Measurements from ENCODE around the gene CASP7. TPM values are rescaled to one million over a fixed set of nuclear protein-coding genes. Genes with fewer than 3 reads are reported as not detected.

The CASP7 gene
- total and polyA plus RNA-seq, 2 of the 8 experiments (the other 6 are each of a cell fraction or from before 2014, with no cell fraction given) = 2.3 to 4.1 TPM

DNA sequence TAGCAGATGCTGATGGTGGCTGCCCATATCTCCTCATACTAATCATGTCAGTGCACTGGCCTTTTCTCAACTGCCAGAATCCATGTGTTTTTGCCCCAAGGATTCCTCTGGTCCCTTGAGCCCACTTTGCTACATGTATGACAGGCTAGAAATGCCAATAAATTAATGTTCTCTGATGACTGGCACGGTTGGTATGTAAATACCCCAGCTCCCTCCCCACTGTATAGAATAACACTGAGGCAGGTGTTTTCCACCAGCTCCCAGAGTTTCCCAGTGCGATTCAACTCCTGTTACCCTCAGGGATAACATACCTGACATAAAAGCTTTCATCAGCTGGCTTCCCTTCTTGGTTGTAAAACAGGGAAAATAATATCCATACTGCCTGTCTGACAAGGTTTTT is 62.8 kb downstream of the CASP7 start:
- H3K56ac ChIP-seq (replicated peaks; ENCODE audit: insufficient read length, low read depth, low read length) = no peak overlapping the region
- no peak overlapping the region for H3K4me3 ChIP-seq (ENCODE audit: extremely low read depth in 1 of 4, insufficient read depth in 2 of 4, low read depth in 3 of 4, low read length in 4 of 4)
- no peaks in the 10 kb centered on the region for H4K20me1 ChIP-seq (replicated peaks in 1 of 2; ENCODE audit: control insufficient read depth in 1 of 2, insufficient read depth in 2 of 2, low read length in 2 of 2)
- no peaks in the 10 kb centered on the region for H3K79me2 ChIP-seq (ENCODE audit: control insufficient read depth in 1 of 2, insufficient read depth in 2 of 2, low read length in 2 of 2)
- WGBS, 2 experiments (ENCODE audit: extremely low coverage in 1 of 2, insufficient coverage in 1 of 2, insufficient read length in 1 of 2, insufficient replicate concordance in 2 of 2, low coverage in 1 of 2, low lambda C conversion rate in 2 of 2, missing lambda C conversion rate in 1 of 2) = 91% methylated on average over 2 of the region's 2 CpGs; no CpG with 5 or more reads in 1 of the 2 experiments
- H3K14ac ChIP-seq (ENCODE audit: insufficient read length) = no peak overlapping the region
- no peak overlapping the region for H4K5ac ChIP-seq (ENCODE audit: insufficient read length, low read depth, low read length)
- no peak overlapping the region for H3K9ac ChIP-seq (replicated peaks in 1 of 4; ENCODE audit: extremely low read depth in 1 of 4, low read depth in 3 of 4, low read length in 3 of 4)
- H3K18ac ChIP-seq (ENCODE audit: extremely low read depth, low read length) = no peak overlapping the region
- H3K36me3 ChIP-seq (ENCODE audit: control insufficient read depth in 2 of 4, insufficient read depth in 4 of 4, low read length in 3 of 4) = no peaks in the 10 kb centered on the region
- H3K23me2 ChIP-seq (ENCODE audit: low read depth, low read length) = no peaks in the 10 kb centered on the region
- no peak overlapping the region for H2BK120ac ChIP-seq (replicated peaks; ENCODE audit: low read depth, low read length)
- no peak overlapping the region for H2BK15ac ChIP-seq (ENCODE audit: low read length)
- no peak overlapping the region for H3K23ac ChIP-seq (ENCODE audit: insufficient read length)
- POLR2A ChIA-PET (ENCODE audit: partially characterized antibody) = no interaction called here
- H2BK5ac ChIP-seq (ENCODE audit: low read depth, low read length) = no peak overlapping the region
- no peaks in the 10 kb centered on the region for H3K79me1 ChIP-seq (ENCODE audit: low read depth, low read length)
- H3K27ac ChIP-seq (ENCODE audit: low read depth, low read length) = no peak overlapping the region
- H2AFZ ChIP-seq (ENCODE audit: low read length) = no peak overlapping the region
- H2BK20ac ChIP-seq (ENCODE audit: low read length) = no peak overlapping the region
- CTCF ChIA-PET (ENCODE audit: partially characterized antibody) = interaction anchor here (0.6 to 1.4 kb wide), 2 partner anchors 9 to 76 kb away, joined by 3 to 5 read pairs; partner anchors contain the start of gene PLEKHS1
- H3K4me2 ChIP-seq (ENCODE audit: insufficient read depth in 1 of 2, low read depth in 2 of 2, low read length in 2 of 2) = no peak overlapping the region
- H2AK5ac ChIP-seq (ENCODE audit: low read depth, low read length) = no peak overlapping the region
- no peak overlapping the region for H4K91ac ChIP-seq (replicated peaks; ENCODE audit: insufficient read length, low read length)
- no peaks in the 10 kb centered on the region for H3K4me1 ChIP-seq (replicated peaks in 1 of 4; ENCODE audit: control insufficient read depth in 3 of 4, insufficient read depth in 4 of 4, low read length in 3 of 4)
- no peak overlapping the region for H2BK12ac ChIP-seq (ENCODE audit: low read depth, low read length)
- H3K27me3 ChIP-seq (replicated peaks in 1 of 4; ENCODE audit: control insufficient read depth in 3 of 4, extremely low read depth in 1 of 4, insufficient read depth in 3 of 4, low read length in 3 of 4) = no peaks in the 10 kb centered on the region
- no peak overlapping the region for H3K4ac ChIP-seq (replicated peaks; ENCODE audit: insufficient read length, low read depth, low read length)
- H3K9me3 ChIP-seq (ENCODE audit: insufficient read depth in 2 of 2, low read depth in 1 of 2, low read length in 1 of 2) = no peaks in the 10 kb centered on the region
- FAIRE-seq (no peak), DNase-seq (ENCODE audit: low read depth in 1 of 2, low spot score in 2 of 2) (no peak)
- H4K8ac ChIP-seq (ENCODE audit: extremely low read depth, insufficient read depth, low read length) = no peak overlapping the region
- TF ChIP-seq TAF1 (IDR thresholded peaks at IDR 0.05; ENCODE audit: low read depth, low read length) = no peak
